Right lobe of liver (tissue), 6 donors: ENCODE data around the gene FUCA1. TPM values are rescaled to one million over a fixed set of nuclear protein-coding genes. Genes with fewer than 3 reads are reported as not detected.
A peak's percentile ranks its signal among the peaks of the same experiment; 100 is the strongest.

ENCODE experiments used
- ATAC-seq, 4 donors: fragments of 200-7000 bp; cut with Tn5 transposase; one replicate each; pipeline ENCODE4 v1.9.1; 2020; ENCODE audit warnings: mild to moderate bottlenecking in 4 of 4, moderate library complexity in 4 of 4
- DNase-seq, 3 donors: peaks; one replicate each; pipeline ENCODE4 v3.0.0-alpha.2; 2020
- H3K27ac ChIP-seq, 3 donors: fragments of 200-600 bp; one replicate each; pipeline ENCODE4 v1.8.0; 2022
- H3K27me3 ChIP-seq, 2 donors: fragments of 200-600 bp; one replicate each; pipeline ENCODE4 v1.8.0; 2022
- H3K36me3 ChIP-seq, 4 donors: fragments of 200-600 bp; sonication (generic) in 1 of 4; one replicate each; pipeline versions ENCODE4 v1.5.1 to v1.8.0; 2017 to 2022; ENCODE audit warnings: control low read depth in 1 of 4
- H3K4me1 ChIP-seq, 4 donors: fragments of 200-600 bp; sonication (generic) in 1 of 4; one replicate each; pipeline versions ENCODE4 v1.5.1 to v1.8.0; 2017 to 2022; ENCODE audit warnings: control low read depth in 1 of 4
- H3K4me3 ChIP-seq, 3 donors: fragments of 200-600 bp; one replicate each; pipeline ENCODE4 v1.8.0; 2022
- H3K9me3 ChIP-seq, 4 donors: fragments of 200-600 bp; sonication (generic) in 1 of 4; one replicate each; pipeline versions ENCODE4 v1.5.1 to v1.8.0; 2017 to 2022; ENCODE audit warnings: control low read depth in 1 of 4
- POLR2A ChIP-seq: fragments of 450-650 bp; IDR thresholded peaks from one replicate; pipeline ENCODE4 v1.6.1; 2017; ENCODE audit warnings: antibody characterized with exemption, mild to moderate bottlenecking
- WGBS: methylation state at CpG from one replicate; pipeline ENCODE4 v1.1.6; 2018; ENCODE audit warnings: low coverage, low lambda C conversion rate; ENCODE audit not compliant: insufficient coverage; ENCODE audit errors: missing lambda C conversion rate; 5-methylcytosine and 5-hydroxymethylcytosine counted together
- intact Hi-C, 2 donors: fragments of 100-400 bp; cut with DNase I; formaldehyde crosslinking; loops; one replicate each; pipeline versions ENCODE4 v1.11.2 to v1.14.1; 2022
- total RNA-seq, 6 experiments: library from RNA; depleted of rRNA in 2 of 6; stranded (reverse); fragments of >200 nt in 2 of 6; fragmentation: NEBNext Ultra II Directional in 3 of 6; extraction: Animal tissue kit (Norgen Biotek cat#: 25700) in 3 of 6; gene quantifications; one replicate each; pipeline versions ENCODE4 v1.1.0 to v1.2.4, GENCODE V29; 2016 to 2023
- TF ChIP-seq, protein P1 (sequence below), 4 donors: fragments of 200-600 bp in 3 of 4; fragments of 450-650 bp in 1 of 4; IDR thresholded peaks; one replicate each; pipeline versions ENCODE4 v1.5.1 to v1.8.0; 2016 to 2022; ENCODE audit warnings: antibody characterized with exemption in 4 of 4, mild to moderate bottlenecking in 2 of 4
- donor health status: DM: no; HTN: yes; CAD: no.
- donor health status: DM: no; HTN: no; CAD: no.
- donor health status: DM: no; HTN: no; CAD: no.
- donor health status: DM: no; HTN: yes; CAD: no.
- donor health status: DM: no; HTN: yes; CAD: no.

The FUCA1 gene
- total RNA-seq, 6 experiments from 2014 or later, result 37.1 to 54.7 (median 45.1) TPM

DNA sequence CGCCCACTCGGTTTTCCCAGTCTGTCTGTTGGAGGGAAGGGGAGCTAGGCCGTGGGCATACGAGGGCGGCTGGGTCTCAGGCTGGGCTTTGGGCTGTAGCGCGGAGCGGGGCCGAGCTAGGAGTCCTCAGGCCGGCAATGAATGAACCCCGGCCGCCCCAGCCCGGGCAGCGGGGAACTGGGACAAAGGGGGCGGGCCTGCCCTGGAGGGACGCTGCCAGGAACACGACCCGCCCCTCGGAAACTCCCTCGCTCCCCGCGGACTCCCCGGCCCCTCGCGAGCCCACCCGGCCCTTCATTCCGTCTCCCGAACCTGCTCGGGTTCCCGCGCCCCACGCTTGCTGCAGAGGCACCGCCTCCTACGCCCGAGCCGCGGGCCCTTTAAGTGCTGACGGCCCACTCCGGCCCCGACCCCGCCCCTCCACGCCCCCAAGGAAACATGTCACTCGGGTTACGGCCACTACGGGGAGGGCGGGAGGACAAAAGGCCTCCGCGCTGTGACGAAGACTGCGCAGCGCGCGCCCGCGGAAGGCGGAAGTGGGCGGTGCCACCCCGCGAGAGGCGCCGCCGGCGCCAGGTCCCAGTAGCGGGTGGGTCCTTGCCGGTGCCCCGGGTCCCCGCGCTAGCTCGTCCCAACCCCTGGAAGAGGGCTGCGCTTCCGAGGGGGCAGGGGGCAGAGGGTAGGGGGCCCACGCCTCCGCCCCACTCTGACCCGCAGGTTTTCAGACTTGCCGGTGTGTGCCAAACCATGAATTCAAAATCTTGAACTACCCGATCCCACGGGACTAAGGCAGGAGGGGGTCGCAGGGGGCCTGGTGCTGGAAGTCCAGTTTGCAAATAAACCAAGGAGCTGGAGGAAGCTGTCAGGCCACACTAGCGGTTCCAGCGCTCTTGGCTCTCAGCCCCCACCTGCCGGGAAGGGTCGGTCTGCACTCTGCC is 67.4 kb downstream of the FUCA1 start, which contains the start of gene GALE:
GALE (minus strand) TSS at position 355 of the 938 bp plus-strand sequence. CDS start 1,747 bp downstream, outside the sequence.
- no peaks in the 10 kb centered on the region for H3K9me3 ChIP-seq
- peak within 1 kb of the TSS; percentile 89 to 96 (median 94) for H3K27ac ChIP-seq
- H3K4me1 ChIP-seq, result peaks cover 0 to 45% (median 14%) of the 10 kb centered on the region in 4 donors
- peaks cover 0 to 28% (median 2%) of the 10 kb centered on the region in 4 donors for H3K36me3 ChIP-seq
- intact Hi-C loops, result loop anchor here in 1 of 2 donors (10.0 kb wide), 1 partner anchor 64 kb away; the partner anchor contains the start of gene FUCA1
- H3K27me3 ChIP-seq, result no peaks in the 10 kb centered on the region
- WGBS, result 1% methylated on average over 13 of the region's 82 CpGs
- DNase-seq, result peak; percentile 97 to 99 (median 99)
- peak; percentile 80 for TF ChIP-seq POLR2A
- TF ChIP-seq, protein P1, sequence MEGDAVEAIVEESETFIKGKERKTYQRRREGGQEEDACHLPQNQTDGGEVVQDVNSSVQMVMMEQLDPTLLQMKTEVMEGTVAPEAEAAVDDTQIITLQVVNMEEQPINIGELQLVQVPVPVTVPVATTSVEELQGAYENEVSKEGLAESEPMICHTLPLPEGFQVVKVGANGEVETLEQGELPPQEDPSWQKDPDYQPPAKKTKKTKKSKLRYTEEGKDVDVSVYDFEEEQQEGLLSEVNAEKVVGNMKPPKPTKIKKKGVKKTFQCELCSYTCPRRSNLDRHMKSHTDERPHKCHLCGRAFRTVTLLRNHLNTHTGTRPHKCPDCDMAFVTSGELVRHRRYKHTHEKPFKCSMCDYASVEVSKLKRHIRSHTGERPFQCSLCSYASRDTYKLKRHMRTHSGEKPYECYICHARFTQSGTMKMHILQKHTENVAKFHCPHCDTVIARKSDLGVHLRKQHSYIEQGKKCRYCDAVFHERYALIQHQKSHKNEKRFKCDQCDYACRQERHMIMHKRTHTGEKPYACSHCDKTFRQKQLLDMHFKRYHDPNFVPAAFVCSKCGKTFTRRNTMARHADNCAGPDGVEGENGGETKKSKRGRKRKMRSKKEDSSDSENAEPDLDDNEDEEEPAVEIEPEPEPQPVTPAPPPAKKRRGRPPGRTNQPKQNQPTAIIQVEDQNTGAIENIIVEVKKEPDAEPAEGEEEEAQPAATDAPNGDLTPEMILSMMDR (IDR thresholded peaks at IDR 0.05), result no peak
- ATAC-seq, result peak; percentile 79 to 90 (median 85)
- H3K4me3 ChIP-seq, result peak within 1 kb of the TSS; percentile 71 to 80 (median 76)

DNA sequence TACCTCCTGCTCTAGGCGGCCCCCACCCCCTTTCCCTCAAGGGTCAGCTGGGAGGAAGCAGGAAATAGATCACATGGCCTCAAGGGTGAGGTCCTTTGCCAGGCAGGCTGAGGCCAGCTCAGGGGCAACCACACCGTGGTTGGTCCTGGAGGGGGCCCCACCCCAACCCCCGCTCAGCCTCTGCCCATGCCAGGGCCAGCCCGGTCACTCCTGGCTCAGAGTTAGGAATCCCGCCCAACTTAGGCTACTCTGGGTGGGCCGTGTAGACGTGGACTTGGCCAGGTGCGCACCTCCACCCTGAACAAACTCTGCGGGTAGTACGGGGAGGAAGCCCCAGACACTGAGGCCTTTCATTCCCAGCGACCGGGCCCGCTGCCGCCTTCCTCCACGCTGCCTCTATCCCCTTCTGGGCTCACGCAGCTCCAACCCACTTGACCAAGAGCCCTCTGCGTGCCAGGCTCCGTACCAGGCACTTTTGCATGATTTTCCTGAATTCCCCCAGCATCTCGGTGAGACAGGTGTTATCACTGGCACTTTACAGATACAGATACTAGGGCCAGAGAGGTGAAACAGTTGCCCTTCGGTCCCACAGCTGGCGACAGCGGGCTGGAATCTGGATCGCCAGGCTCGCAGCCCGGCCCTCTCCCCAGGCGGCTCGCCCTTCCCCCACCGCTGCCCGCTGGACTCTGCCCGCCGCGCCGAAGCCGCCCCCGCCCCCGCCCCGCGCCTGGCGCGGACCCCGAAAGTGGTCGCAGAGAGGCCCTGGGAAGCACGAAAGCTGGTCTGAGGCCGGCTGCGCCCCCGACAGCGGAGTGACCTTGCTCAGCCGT is 68.3 kb downstream of the FUCA1 start:
- peaks cover 0 to 31% (median 2%) of the 10 kb centered on the region in 4 donors for H3K36me3 ChIP-seq
- TF ChIP-seq POLR2A, result peak; percentile 73
- TF ChIP-seq, protein P1 (IDR thresholded peaks at IDR 0.05), result no peak
- no peaks in the 10 kb centered on the region for H3K9me3 ChIP-seq
- peak overlapping the region; percentile 71 to 80 (median 76) for H3K4me3 ChIP-seq
- H3K27ac ChIP-seq, result peak overlapping the region; percentile 89 to 96 (median 94)
- intact Hi-C loops, result loop anchor here in 1 of 2 donors (10.0 kb wide), 1 partner anchor 65 kb away; the partner anchor contains the start of gene FUCA1
- ATAC-seq, result peak; percentile 55 to 76 (median 68)
- H3K27me3 ChIP-seq, result no peaks in the 10 kb centered on the region
- peak; percentile 85 to 92 (median 90) for DNase-seq
- WGBS, result no CpG with 5 or more reads among the region's 48 CpGs
- peaks cover 0 to 36% (median 14%) of the 10 kb centered on the region in 4 donors for H3K4me1 ChIP-seq

DNA sequence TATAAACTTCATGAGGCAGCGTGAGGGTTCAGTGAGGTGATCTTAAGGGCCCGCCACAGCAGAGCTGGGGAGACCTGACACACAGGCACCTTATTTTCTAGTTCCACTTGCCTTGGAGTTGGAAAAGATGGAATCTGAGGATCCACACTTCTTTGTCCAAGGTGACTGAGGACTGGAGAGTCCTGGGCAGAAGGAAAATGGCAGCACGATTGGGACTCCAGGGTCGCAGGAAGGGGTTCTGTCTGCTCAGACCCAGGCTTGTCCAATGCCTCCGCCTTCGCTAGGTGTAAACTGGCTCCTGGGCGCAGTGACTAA is 68.9 kb downstream of the FUCA1 start:
- Histone ChIP-seq H3K4me1 (peaks cover 0 to 34% (median 14%) of the 10 kb centered on the region in 4 donors), H3K9me3 (no peaks in the 10 kb centered on the region), H3K4me3 (peak overlapping the region; percentile 71 to 80 (median 76)), H3K36me3 (peaks cover 0 to 31% (median 4%) of the 10 kb centered on the region in 4 donors), H3K27ac (peak overlapping the region; percentile 89 to 96 (median 94)), H3K27me3 (no peaks in the 10 kb centered on the region)
- DNase-seq (no peak), ATAC-seq (no peak)
- WGBS, result 100% methylated on average over 2 of the region's 7 CpGs
- intact Hi-C loops, result no loop called here
- TF ChIP-seq, protein P1 (IDR thresholded peaks at IDR 0.05), result no peak
- no peak for TF ChIP-seq POLR2A

GRCh38 chr1:23798662-23799142 is 69.4 kb downstream of the FUCA1 start:
- intact Hi-C loops, result no loop called here
- Histone ChIP-seq H3K4me1 (peaks cover 0 to 32% (median 14%) of the 10 kb centered on the region in 4 donors), H3K27me3 (no peaks in the 10 kb centered on the region), H3K27ac (peak overlapping the region; percentile 89 to 96 (median 94)), H3K4me3 (no peak overlapping the region), H3K9me3 (no peaks in the 10 kb centered on the region), H3K36me3 (peaks cover 0 to 28% (median 4%) of the 10 kb centered on the region in 4 donors)
- no peak for TF ChIP-seq POLR2A
- TF ChIP-seq, protein P1 (IDR thresholded peaks at IDR 0.05), result no peak
- no peak for ATAC-seq
- WGBS, result 46% methylated on average over 3 of the region's 12 CpGs
- DNase-seq, result peak; percentile 49 to 68 (median 68)
